Stimulated activated CD8-positive, alpha-beta memory T cell treated with anti-CD3 and anti-CD28 coated beads, Interleukin-4, amount 100 ng/mL, for 1 hour (primary cell): ENCODE data around the gene USP3.
"Not testable (repeated sequence)": the region's sequence is repeated elsewhere in the genome, so short reads cannot be mapped to it uniquely, and the experiment has no call there.

Source experiments
- DNase-seq, 2 donors: peaks; one replicate each; pipeline ENCODE4 v3.0.0-alpha.2; 2020; ENCODE audit warnings: low read depth in 2 of 2, low spot score in 1 of 2

Gene USP3

GRCh38 chr15:63605036-63605435 lies 100.6 kb downstream of the USP3 start:
- no peak for DNase-seq

- no peak for DNase-seq
Observed at GRCh38 chr15:63605816-63606215, 101.4 kb downstream of the USP3 start.

- DNase-seq, result no peak
Observed at GRCh38 chr15:63606308-63606707, 101.9 kb downstream of the USP3 start.

- no peak for DNase-seq
Observed at GRCh38 chr15:63608989-63609388, 104.6 kb downstream of the USP3 start.

GRCh38 chr15:63609448-63609847 lies 105.1 kb downstream of the USP3 start:
- no peak for DNase-seq

- DNase-seq, result peak in 1 of 2 donors; percentile 53
Observed at GRCh38 chr15:63610209-63610841, 105.9 kb downstream of the USP3 start.

- no peak for DNase-seq
Observed at GRCh38 chr15:63611177-63611576, 106.8 kb downstream of the USP3 start.

- DNase-seq, result no peak
Observed at GRCh38 chr15:63612300-63612699, 107.9 kb downstream of the USP3 start.

GRCh38 chr15:63615935-63616334 lies 111.5 kb downstream of the USP3 start:
- DNase-seq, result no peak

GRCh38 chr15:63617147-63617546 lies 112.8 kb downstream of the USP3 start:
- DNase-seq, result not testable (repeated sequence)

- DNase-seq, result not testable (repeated sequence)
Observed at GRCh38 chr15:63617627-63618026, 113.2 kb downstream of the USP3 start.

- not testable (repeated sequence) for DNase-seq
Observed at GRCh38 chr15:63620760-63621159, 116.4 kb downstream of the USP3 start.

GRCh38 chr15:63623232-63623969 lies 119.0 kb downstream of the USP3 start:
- no peak for DNase-seq

GRCh38 chr15:63626955-63627354 lies 122.6 kb downstream of the USP3 start:
- DNase-seq, result no peak

GRCh38 chr15:63628123-63628822 lies 123.9 kb downstream of the USP3 start:
- DNase-seq, result no peak

GRCh38 chr15:63630036-63630751 lies 125.8 kb downstream of the USP3 start:
- no peak for DNase-seq

- no peak for DNase-seq
Observed at GRCh38 chr15:63633312-63633711, 128.9 kb downstream of the USP3 start.

- DNase-seq, result no peak
Observed at GRCh38 chr15:63634154-63634553, 129.8 kb downstream of the USP3 start.

- DNase-seq, result no peak
Observed at GRCh38 chr15:63636518-63637061, 132.2 kb downstream of the USP3 start.

- no peak for DNase-seq
Observed at GRCh38 chr15:63638839-63639238, 134.4 kb downstream of the USP3 start.

- DNase-seq, result no peak
Observed at GRCh38 chr15:63640146-63640545, 135.8 kb downstream of the USP3 start.
